SK-N-MC (cell line): ENCODE data around the gene GLI3.

Experiments used
- EZH2 ChIP-seq: fragments of 200-600 bp; sonication (generic); IDR thresholded peaks from one replicate; pipeline ENCODE4 v1.6.1; 2017; ENCODE audit warnings: antibody characterized with exemption
- FOXP2 ChIP-seq: optimal IDR thresholded peaks from 2 replicates; pipeline ENCODE3; 2011; ENCODE audit warnings: mild to moderate bottlenecking, moderate library complexity; ENCODE audit not compliant: insufficient read depth; ENCODE audit errors: extremely low read length, control extremely low read depth
- POLR2AphosphoS5 ChIP-seq: IDR thresholded peaks from 2 replicates; pipeline ENCODE4 v1.6.1; 2012; ENCODE audit warnings: mild to moderate bottlenecking, low read depth, low read length, borderline replicate concordance

DNA sequence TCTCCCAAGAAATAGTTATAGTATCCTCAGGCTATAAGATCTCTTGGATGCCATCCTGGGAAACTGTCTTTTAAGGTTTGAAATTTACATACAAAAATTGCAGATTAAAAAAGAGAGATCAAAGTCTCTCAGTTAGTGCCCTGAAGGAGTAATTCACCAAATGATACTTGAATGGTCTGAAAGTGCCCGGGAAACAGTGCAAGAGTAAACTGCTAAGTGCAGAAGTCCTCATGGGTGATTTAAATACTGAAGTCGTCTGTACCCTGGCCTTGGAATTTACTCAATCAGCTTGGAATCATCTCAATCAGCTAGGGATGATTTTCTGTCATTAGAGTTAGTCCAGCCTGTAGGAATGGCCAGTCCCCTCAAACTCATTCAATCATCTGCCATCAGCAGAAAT is 155.3 kb downstream of the GLI3 start:
- TF ChIP-seq EZH2, result no peak
- TF ChIP-seq POLR2AphosphoS5, result no peak
- TF ChIP-seq FOXP2, result no peak
